ENCODE data around the gene CNTFR. TPM values are rescaled to one million over a fixed set of nuclear protein-coding genes. Genes with fewer than 3 reads are reported as not detected.

Gene CNTFR
- total RNA-seq, 4 donors from 2014 or later = 19.7 to 146 (median 118) TPM

GRCh38 chr9:34606905-34607304, 17.4 kb upstream of the CNTFR start:
- Histone ChIP-seq H3K36me3 (no peaks in the 10 kb centered on the region), H3K4me1 (peaks cover 14 to 20% of the 10 kb centered on the region in 2 donors), H3K27me3 (no peaks in the 10 kb centered on the region), H3K27ac (no peak overlapping the region), H3K4me3 (no peak overlapping the region), H3K9me3 (no peaks in the 10 kb centered on the region)
- intact Hi-C loops (cut with DNase I; ENCODE audit: low total_unique reads) (no loop called here), in situ Hi-C loops (cut with MboI; ENCODE audit: low sequenced_read_pairs in 4 of 4) (loop anchor here (10.0 to 25.0 kb wide), 2 partner anchors 95 to 202 kb away; partner anchors contain the start of gene ENHO (in 1 of the 4))
- TF ChIP-seq CTCF (IDR thresholded peaks at IDR 0.05 in 4 of 5, conservative IDR thresholded peaks at IDR 0.05 in 1 of 5) = no peak
- no peak for TF ChIP-seq POLR2A (IDR thresholded peaks at IDR 0.05)
- ATAC-seq (no peak), DNase-seq (no peak)

GRCh38 chr9:34606190-34606589, 16.7 kb upstream of the CNTFR start:
- H3K4me3 ChIP-seq = no peak overlapping the region
- H3K27me3 ChIP-seq = no peaks in the 10 kb centered on the region
- H3K4me1 ChIP-seq = peaks cover 12 to 16% of the 10 kb centered on the region in 2 donors
- no peak for ATAC-seq
- TF ChIP-seq CTCF (IDR thresholded peaks at IDR 0.05 in 4 of 5, conservative IDR thresholded peaks at IDR 0.05 in 1 of 5) (no peak), POLR2A (IDR thresholded peaks at IDR 0.05) (no peak)
- intact Hi-C loops (cut with DNase I; ENCODE audit: low total_unique reads) (no loop called here), in situ Hi-C loops (cut with MboI; ENCODE audit: low sequenced_read_pairs in 4 of 4) (loop anchor here (10.0 to 25.0 kb wide), 2 partner anchors 94 to 201 kb away; partner anchors contain the start of gene ENHO (in 1 of the 4))
- H3K36me3 ChIP-seq = no peaks in the 10 kb centered on the region
- DNase-seq = no peak
- no peaks in the 10 kb centered on the region for H3K9me3 ChIP-seq
- H3K27ac ChIP-seq = no peak overlapping the region

- H3K27me3 ChIP-seq = no peaks in the 10 kb centered on the region
- intact Hi-C loops (cut with DNase I; ENCODE audit: low total_unique reads) (loop anchor here (5.0 kb wide), 1 partner anchor 146 kb away; the partner anchor contains the start of genes DNAI1 and FAM219A), in situ Hi-C loops (cut with MboI; ENCODE audit: low sequenced_read_pairs in 4 of 4) (loop anchor here (5.0 to 25.0 kb wide), 3 partner anchors 51 to 199 kb away; partner anchors contain the start of gene ENHO (in 1 of the 4))
- H3K4me3 ChIP-seq = no peak overlapping the region
- no peaks in the 10 kb centered on the region for H3K9me3 ChIP-seq
- H3K4me1 ChIP-seq = no peaks in the 10 kb centered on the region
- TF ChIP-seq POLR2A (IDR thresholded peaks at IDR 0.05) (no peak), CTCF (IDR thresholded peaks at IDR 0.05 in 4 of 5, conservative IDR thresholded peaks at IDR 0.05 in 1 of 5) (peak; percentile 90 to 94 (median 93))
- peak overlapping the region in 3 of 4 donors; percentile 40 to 53 (median 41) for H3K27ac ChIP-seq
- ATAC-seq (peak; percentile 92 to 93), DNase-seq (peak; percentile 57 to 80)
- H3K36me3 ChIP-seq = no peaks in the 10 kb centered on the region
These were observed 14.2 kb upstream of the CNTFR start for GRCh38 chr9:34603610-34604231.

- TF ChIP-seq POLR2A (IDR thresholded peaks at IDR 0.05) (no peak), CTCF (IDR thresholded peaks at IDR 0.05 in 4 of 5, conservative IDR thresholded peaks at IDR 0.05 in 1 of 5) (no peak)
- ATAC-seq = no peak
- Histone ChIP-seq H3K4me3 (no peak overlapping the region), H3K4me1 (peaks cover 5 to 10% of the 10 kb centered on the region in 2 donors), H3K36me3 (no peaks in the 10 kb centered on the region), H3K27me3 (no peaks in the 10 kb centered on the region), H3K27ac (peak overlapping the region in 3 of 4 donors; percentile 40 to 53 (median 41)), H3K9me3 (no peaks in the 10 kb centered on the region)
- intact Hi-C loops (cut with DNase I; ENCODE audit: low total_unique reads) (loop anchor here (5.0 kb wide), 1 partner anchor 145 kb away; the partner anchor contains the start of genes DNAI1 and FAM219A), in situ Hi-C loops (cut with MboI; ENCODE audit: low sequenced_read_pairs in 4 of 4) (loop anchor here (5.0 to 25.0 kb wide), 3 partner anchors 50 to 197 kb away; partner anchors contain the start of gene ENHO (in 1 of the 4))
- no peak for DNase-seq
These were observed 12.5 kb upstream of the CNTFR start for GRCh38 chr9:34601937-34602573.
